ENCODE measurements around the gene CCDC110.
A peak's percentile ranks its signal among the peaks of the same experiment; 100 is the strongest.

CCDC110 gene

GRCh38 chr4:185395956-185396723 is 75.4 kb downstream of the CCDC110 start:
- no peak for TF ChIP-seq CTCF (IDR thresholded peaks at IDR 0.05; ENCODE audit: control extremely low read depth, extremely low read depth, low read depth, missing control alignments)
- ChIA-PET CTCF (interaction anchor here (0.8 to 2.2 kb wide), 4 partner anchors 16 to 642 kb away, joined by 3 to 7 read pairs (median 3); no protein-coding TSS in a partner anchor), POLR2A (interaction anchor here (0.7 to 2.1 kb wide), 6 partner anchors 9 to 187 kb away, joined by 3 to 16 read pairs (median 5); partner anchors contain the start of genes SNX25 and UFSP2)
- peak; percentile 99 for DNase-seq (ENCODE audit: extremely low spot score)

GRCh38 chr4:185395238-185395955 is 76.1 kb downstream of the CCDC110 start, which contains the start of gene LRP2BP:
TSS of gene LRP2BP (minus strand) at chr4:185395924. CDS start at chr4:185378186, 17,738 bp downstream.
- ChIA-PET POLR2A (interaction anchor here (0.7 to 2.1 kb wide), 2 partner anchors 9 to 30 kb away, joined by 3 to 16 read pairs; partner anchors contain the start of gene UFSP2), CTCF (interaction anchor here (1.0 to 2.2 kb wide), 4 partner anchors 11 to 643 kb away, joined by 3 to 7 read pairs (median 4); no protein-coding TSS in a partner anchor)
- DNase-seq (ENCODE audit: extremely low spot score), result peak; percentile 24
- TF ChIP-seq CTCF (IDR thresholded peaks at IDR 0.05; ENCODE audit: control extremely low read depth, extremely low read depth, low read depth, missing control alignments), result no peak

All from GM10248 (cell line).